Measurements from ENCODE around the gene PRKCZ.

- no peak for TF ChIP-seq POLR2AphosphoS5 (IDR thresholded peaks at IDR 0.05; ENCODE audit: low read depth)
- no peak for TF ChIP-seq EZH2 (IDR thresholded peaks at IDR 0.05; ENCODE audit: low read depth, unreplicated experiment)
- TF ChIP-seq CTCF (conservative IDR thresholded peaks at IDR 0.05; ENCODE audit: low read depth in 2 of 2): no peak
- TF ChIP-seq CREB1 (CRISPR knock-in tag; IDR thresholded peaks at IDR 0.05; ENCODE audit: low read depth): no peak
- TF ChIP-seq ZNF331 (CRISPR knock-in tag; IDR thresholded peaks at IDR 0.05; ENCODE audit: low read depth): no peak
- TF ChIP-seq STAT1 (IDR thresholded peaks at IDR 0.05; ENCODE audit: unreplicated experiment): no peak
- no peak for TF ChIP-seq REST (IDR thresholded peaks at IDR 0.05; ENCODE audit: unreplicated experiment)
- TF ChIP-seq NANOG (IDR thresholded peaks at IDR 0.05; ENCODE audit: borderline replicate concordance): no peak
- no peak for TF ChIP-seq JUNB (IDR thresholded peaks at IDR 0.05; ENCODE audit: unreplicated experiment)
These were observed 80.7 kb downstream of the PRKCZ start for GRCh38 chr1:2130871-2131289.
